ENCODE data around the gene PLEKHA8.

- no peak for TF ChIP-seq CTCF (IDR thresholded peaks at IDR 0.05; ENCODE audit: low read length)
- no peak for TF ChIP-seq EZH2 (optimal IDR thresholded peaks at IDR 0.05; ENCODE audit: low read depth, low read length)
- TF ChIP-seq EZH2phosphoT487 (IDR thresholded peaks at IDR 0.05; ENCODE audit: low read length): no peak
Measured at GRCh38 chr7:30144657-30145306, 116.6 kb downstream of the PLEKHA8 start.
